Measurements from ENCODE around the gene PKIB.
"Not testable (repeated sequence)": the region's sequence is repeated elsewhere in the genome, so short reads cannot be mapped to it uniquely, and the experiment has no call there.

PKIB gene

GRCh38 chr6:122609881-122610689 lies at the start of gene PKIB:
Gene PKIB, plus strand, starts transcription at chr6:122610405. Its CDS starts 107,390 bp downstream, at chr6:122717795.
- peak; percentile 4 for DNase-seq

- no peak for DNase-seq
Observed at GRCh38 chr6:122563364-122564052, 46.7 kb upstream of the PKIB start.

GRCh38 chr6:122564230-122564629 lies 46.0 kb upstream of the PKIB start:
- no peak for DNase-seq

- DNase-seq = no peak
Observed at GRCh38 chr6:122565708-122566107, 44.5 kb upstream of the PKIB start.

GRCh38 chr6:122567034-122567433 lies 43.2 kb upstream of the PKIB start:
- DNase-seq = no peak

DNA sequence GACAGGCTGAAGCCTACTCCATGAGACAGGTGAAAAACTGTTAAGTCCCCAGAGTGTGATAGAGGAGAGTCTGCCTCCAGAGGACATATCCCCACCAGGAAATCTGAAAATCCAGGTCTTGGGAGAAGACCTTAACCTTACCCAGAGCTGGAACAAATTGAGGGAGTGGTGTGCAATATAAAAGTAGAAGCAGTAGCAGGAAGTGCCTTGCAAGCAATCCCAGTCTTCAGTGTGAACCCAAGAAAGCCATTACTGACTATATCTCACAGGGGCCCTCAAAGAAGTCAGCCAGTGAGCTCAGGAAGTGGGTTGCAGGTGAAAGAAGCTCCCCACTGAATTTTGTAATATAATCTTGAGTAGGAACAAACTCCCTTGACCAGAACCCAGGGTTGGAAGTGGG lies 41.9 kb upstream of the PKIB start:
- no peak for DNase-seq

GRCh38 chr6:122568797-122569221 lies 41.4 kb upstream of the PKIB start:
- DNase-seq = no peak

- no peak for DNase-seq
Observed at GRCh38 chr6:122569230-122569771, 40.9 kb upstream of the PKIB start.

GRCh38 chr6:122571888-122572287 lies 38.3 kb upstream of the PKIB start:
- no peak for DNase-seq

GRCh38 chr6:122576888-122577287 lies 33.3 kb upstream of the PKIB start:
- no peak for DNase-seq

GRCh38 chr6:122578961-122579360 lies 31.2 kb upstream of the PKIB start:
- DNase-seq = no peak

- DNase-seq = no peak
Observed at GRCh38 chr6:122580737-122581136, 29.5 kb upstream of the PKIB start.

DNA sequence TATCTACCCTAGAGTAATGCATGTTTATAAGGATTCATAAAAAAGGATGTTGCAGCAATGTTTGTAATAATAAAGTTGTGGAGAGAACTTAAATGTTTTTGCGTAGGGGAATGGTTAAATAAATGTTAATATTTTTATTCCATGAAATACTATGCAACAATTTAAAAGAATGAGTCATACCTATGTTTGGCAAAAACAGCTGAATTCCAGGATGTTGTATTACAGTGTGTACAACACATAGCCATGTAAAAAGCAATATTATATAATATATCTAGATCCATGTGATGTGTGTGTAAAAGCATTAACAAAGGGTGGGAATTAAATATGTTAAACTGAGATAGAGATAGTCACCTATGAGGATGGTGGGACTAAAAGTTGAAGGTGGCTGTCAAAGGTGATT lies 21.1 kb upstream of the PKIB start:
- DNase-seq = no peak

DNA sequence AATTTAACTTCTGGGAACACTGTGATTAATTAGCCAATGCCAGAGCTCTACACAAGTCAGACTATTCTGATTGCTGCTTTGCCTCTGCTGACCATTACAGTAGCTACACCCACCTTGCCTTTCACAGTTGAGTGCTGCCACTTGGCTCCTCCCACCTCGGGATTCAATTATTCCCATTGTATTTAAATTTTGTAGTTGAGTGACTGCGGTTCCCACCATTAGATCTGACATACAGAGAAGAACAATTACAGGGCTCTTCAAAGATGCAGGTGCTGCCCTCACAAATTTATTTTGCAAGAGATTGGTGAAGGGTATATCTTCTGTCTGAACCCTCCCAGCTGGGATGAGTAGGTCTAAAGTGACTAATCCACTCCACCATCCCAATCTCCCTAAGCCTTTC lies 11.9 kb upstream of the PKIB start:
- DNase-seq = not testable (repeated sequence)

GRCh38 chr6:122604676-122605075 lies 5.5 kb upstream of the PKIB start:
- DNase-seq = no peak

DNA sequence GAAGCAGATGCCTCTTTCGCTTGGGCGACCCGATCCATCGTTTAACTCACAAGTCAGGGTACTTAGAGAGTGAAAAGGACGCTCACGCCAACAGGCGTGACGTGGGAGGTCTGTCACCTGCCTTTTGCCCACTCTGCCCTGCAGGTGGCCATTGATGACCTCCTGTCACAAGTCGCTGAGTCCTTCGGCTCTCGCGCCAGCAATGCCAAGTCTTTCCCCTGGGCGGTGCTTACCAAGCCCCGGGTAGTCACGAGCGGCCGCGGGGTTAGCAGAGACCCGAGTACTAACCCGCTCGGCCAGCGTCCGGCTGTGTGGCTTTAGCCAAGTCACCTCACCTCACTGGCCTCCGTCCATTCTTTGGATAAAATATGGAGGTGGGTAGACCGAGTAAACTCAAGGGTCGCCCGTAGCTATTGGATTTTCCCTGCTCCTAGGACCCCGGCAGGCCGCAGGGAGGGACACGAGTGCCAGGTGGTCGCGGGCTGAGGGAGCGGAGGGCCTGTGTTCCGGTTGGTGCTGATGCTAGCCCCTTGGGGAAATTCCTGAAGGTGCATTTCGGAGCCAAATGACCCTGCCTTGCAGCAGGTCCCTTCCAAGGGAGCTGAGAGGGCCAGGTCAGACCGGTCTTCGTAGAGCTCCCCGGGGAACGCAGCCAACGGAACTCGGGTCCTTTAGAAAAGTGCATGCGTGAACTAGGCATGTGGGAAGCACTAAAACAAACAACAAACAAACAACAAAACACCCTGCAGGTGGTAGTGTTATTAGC lies 668 bp downstream of the PKIB start:
- no peak for DNase-seq

DNA sequence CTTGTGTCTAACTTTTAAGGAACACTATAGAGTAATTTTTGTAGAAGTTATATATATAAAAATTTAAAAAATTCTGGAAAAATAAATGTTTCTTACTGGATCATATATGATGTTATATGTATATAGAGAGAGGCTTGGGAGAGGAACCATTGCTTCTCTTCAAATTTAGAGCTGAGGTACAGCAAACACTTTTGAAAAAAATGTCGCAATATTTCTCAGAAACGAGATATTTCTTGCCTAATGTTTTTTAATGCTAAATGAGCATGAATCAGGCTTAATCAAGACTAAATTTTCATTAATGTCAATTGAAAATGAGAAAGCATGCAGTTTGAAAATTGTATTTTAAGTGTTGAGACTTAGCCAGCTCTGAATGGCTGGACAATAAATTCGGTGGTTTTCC lies 2.6 kb downstream of the PKIB start:
- DNase-seq = no peak

DNA sequence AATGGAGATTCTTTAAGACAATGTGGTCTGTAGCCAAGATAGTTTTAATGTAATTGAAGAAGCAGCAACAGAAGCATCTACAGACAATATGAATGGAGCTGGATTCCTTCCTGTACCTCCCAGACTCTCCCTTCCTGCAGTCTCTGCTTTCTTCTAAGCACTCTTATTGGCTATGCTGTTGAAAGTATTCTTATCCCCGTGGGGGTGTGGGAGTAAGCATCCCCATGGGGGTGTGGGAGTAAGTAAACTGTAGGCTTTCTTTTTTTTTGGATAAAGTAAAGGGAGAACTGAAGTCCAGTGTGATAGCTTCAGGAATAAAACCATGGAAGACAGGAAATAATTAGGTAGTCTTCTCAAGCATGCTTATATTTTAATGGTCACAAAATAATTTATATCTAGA lies 4.1 kb downstream of the PKIB start:
- DNase-seq = no peak

- no peak for DNase-seq
Observed at GRCh38 chr6:122615409-122615808, 5.2 kb downstream of the PKIB start.

DNA sequence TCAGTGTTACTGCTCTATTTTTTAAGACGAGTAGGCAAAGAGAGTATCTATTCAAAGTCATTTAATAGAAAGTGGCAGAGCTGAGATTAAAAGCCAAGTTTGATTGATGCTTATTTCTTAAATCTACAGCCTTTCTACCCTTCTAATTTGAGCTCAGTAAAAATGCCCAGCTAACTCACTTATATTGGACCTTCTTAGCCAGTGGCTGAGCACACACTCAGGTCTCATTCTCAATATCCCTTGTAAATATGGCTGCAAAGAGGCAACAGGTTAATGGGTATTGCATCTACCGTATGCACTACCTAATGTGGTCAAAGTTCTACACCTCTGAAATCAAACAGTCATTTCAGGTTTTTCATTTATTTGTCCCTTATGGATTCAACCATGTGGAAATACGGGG lies 6.7 kb downstream of the PKIB start:
- DNase-seq = no peak

DNA sequence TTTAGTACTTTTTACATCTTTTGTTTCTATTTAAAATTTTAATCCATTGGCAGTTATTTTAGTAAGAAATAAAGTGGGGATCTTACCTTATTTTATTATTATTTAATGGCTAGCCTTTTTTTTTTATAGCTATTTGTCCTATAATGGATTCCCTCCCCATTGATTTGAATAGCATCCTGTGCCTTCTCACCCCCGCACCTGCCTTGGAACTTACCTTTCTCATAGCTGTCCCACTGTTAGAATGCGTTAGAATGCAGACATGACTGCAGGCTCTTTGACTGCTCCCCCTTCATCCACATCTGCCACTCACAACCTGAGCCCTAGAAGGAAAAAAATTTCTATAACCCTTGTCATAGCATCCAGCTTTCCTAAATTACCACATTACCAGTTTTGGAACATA lies 9.1 kb downstream of the PKIB start:
- DNase-seq = no peak

- DNase-seq = no peak
Observed at GRCh38 chr6:122620428-122620827, 10.2 kb downstream of the PKIB start.

- no peak for DNase-seq
Observed at GRCh38 chr6:122620902-122621301, 10.7 kb downstream of the PKIB start.
